GM10847 (cell line): ENCODE data around the gene BRAF.

Experiments used
- POLR2A ChIP-seq: IDR thresholded peaks from 2 replicates; pipeline ENCODE4 v1.6.1; 2011; ENCODE audit not compliant: insufficient read length; ENCODE audit errors: extremely low read depth

The BRAF gene

GRCh38 chr7:140863184-140863583 is 61.5 kb downstream of the BRAF start:
- no peak for TF ChIP-seq POLR2A

- TF ChIP-seq POLR2A, result no peak
Observed at GRCh38 chr7:140857048-140857447, 67.7 kb downstream of the BRAF start.

GRCh38 chr7:140841166-140841715 is 83.5 kb downstream of the BRAF start:
- TF ChIP-seq POLR2A, result no peak

GRCh38 chr7:140831724-140832123 is 93.0 kb downstream of the BRAF start:
- no peak for TF ChIP-seq POLR2A

GRCh38 chr7:140829720-140830119 is 95.0 kb downstream of the BRAF start:
- no peak for TF ChIP-seq POLR2A

GRCh38 chr7:140828741-140829140 is 96.0 kb downstream of the BRAF start:
- no peak for TF ChIP-seq POLR2A

- TF ChIP-seq POLR2A, result no peak
Observed at GRCh38 chr7:140810830-140811556, 113.7 kb downstream of the BRAF start.

- no peak for TF ChIP-seq POLR2A
Observed at GRCh38 chr7:140810385-140810784, 114.3 kb downstream of the BRAF start.

- TF ChIP-seq POLR2A, result no peak
Observed at GRCh38 chr7:140778975-140779374, 145.8 kb downstream of the BRAF start.

GRCh38 chr7:140778568-140778967 is 146.2 kb downstream of the BRAF start:
- TF ChIP-seq POLR2A, result no peak

- no peak for TF ChIP-seq POLR2A
Observed at GRCh38 chr7:140774371-140774770, 150.4 kb downstream of the BRAF start.

- no peak for TF ChIP-seq POLR2A
Observed at GRCh38 chr7:140773104-140773503, 151.6 kb downstream of the BRAF start.

GRCh38 chr7:140771826-140772225 is 152.9 kb downstream of the BRAF start:
- TF ChIP-seq POLR2A, result no peak

GRCh38 chr7:140769852-140770251 is 154.9 kb downstream of the BRAF start:
- TF ChIP-seq POLR2A, result no peak

GRCh38 chr7:140767418-140767817 is 157.3 kb downstream of the BRAF start:
- TF ChIP-seq POLR2A, result no peak

- no peak for TF ChIP-seq POLR2A
Observed at GRCh38 chr7:140754506-140754905, 170.2 kb downstream of the BRAF start.

GRCh38 chr7:140752533-140752932 is 172.2 kb downstream of the BRAF start:
- no peak for TF ChIP-seq POLR2A
